ENCODE data around the gene SHC2. TPM values are rescaled to one million over a fixed set of nuclear protein-coding genes. Genes with fewer than 3 reads are reported as not detected.

SHC2 gene
- total and polyA plus RNA-seq, 2 donors (not counting 3 experiments of a cell fraction or from before 2014, with no cell fraction given): 7.5 to 11.8 TPM

- Histone ChIP-seq H3K36me3 (ENCODE audit: control insufficient read depth in 2 of 2, extremely low read depth in 1 of 2, insufficient read depth in 2 of 2, low read length in 2 of 2) (no peaks in the 10 kb centered on the region), H3K79me2 (ENCODE audit: control insufficient read depth, insufficient read depth, low read length) (no peaks in the 10 kb centered on the region), H3K4me3 (replicated peaks in 1 of 3; ENCODE audit: insufficient read depth in 1 of 3, low read depth in 1 of 3, low read length in 3 of 3) (no peak overlapping the region), H2AFZ (ENCODE audit: low read depth, low read length) (no peak overlapping the region), H3K4me1 (ENCODE audit: control insufficient read depth, extremely low read depth, insufficient read depth, low read length) (no peaks in the 10 kb centered on the region), H3K4me2 (ENCODE audit: insufficient read depth, low read length) (no peak overlapping the region), H3K27me3 (ENCODE audit: control insufficient read depth in 2 of 2, insufficient read depth in 2 of 2, low read length in 2 of 2) (no peaks in the 10 kb centered on the region), H3K9ac (replicated peaks; ENCODE audit: extremely low read depth, insufficient read depth, low read length) (no peak overlapping the region), H4K20me1 (replicated peaks; ENCODE audit: control insufficient read depth, extremely low read depth, insufficient read depth, low read length) (no peaks in the 10 kb centered on the region), H3K9me1 (replicated peaks; ENCODE audit: control insufficient read depth, extremely low read depth, insufficient read depth, low read length) (no peaks in the 10 kb centered on the region), H3K9me3 (replicated peaks; ENCODE audit: control insufficient read depth, insufficient read depth, low read length) (no peaks in the 10 kb centered on the region), H3K27ac (ENCODE audit: insufficient read depth, low read depth, low read length) (no peak overlapping the region)
- no peak for TF ChIP-seq POLR2AphosphoS5 (IDR thresholded peaks at IDR 0.05; ENCODE audit: insufficient read depth, low read depth, low read length)
- TF ChIP-seq MAX (IDR thresholded peaks at IDR 0.05; ENCODE audit: insufficient read depth, insufficient read length): no peak
- no peak for TF ChIP-seq POLR2A (IDR thresholded peaks at IDR 0.05; ENCODE audit: low read depth, low read length)
- no peak for TF ChIP-seq GATA2 (IDR thresholded peaks at IDR 0.05; ENCODE audit: insufficient read depth, insufficient read length, low read depth, low read length)
- no peak for TF ChIP-seq EZH2 (IDR thresholded peaks at IDR 0.05; ENCODE audit: borderline replicate concordance, low read depth, low read length, severe bottlenecking)
- no peak for TF ChIP-seq FOS (IDR thresholded peaks at IDR 0.05; ENCODE audit: borderline replicate concordance, insufficient read depth, low read length)
- TF ChIP-seq MYC (IDR thresholded peaks at IDR 0.05; ENCODE audit: low read depth, low read length): no peak
- no peak for TF ChIP-seq JUN (IDR thresholded peaks at IDR 0.05; ENCODE audit: borderline replicate concordance, insufficient read depth, insufficient read length, low read depth)
- TF ChIP-seq CTCF (IDR thresholded peaks at IDR 0.05; ENCODE audit: extremely low read depth in 1 of 2, insufficient read depth in 1 of 2, low read depth in 1 of 2, low read length in 2 of 2): no peak
- intact Hi-C loops (cut with micrococcal nuclease): no loop called here
- dilution Hi-C loops (cut with MboI; ENCODE audit: extremely low pct_ligation_motif_present, low sequenced_read_pairs): no loop called here
- no TSS peak for BruUV-seq (replicated peaks)
- ChIA-PET CTCF (no interaction called here), POLR2A (no interaction called here)
- FAIRE-seq: no peak
- DNase-seq (ENCODE audit: low read depth, low spot score): no peak
These were observed 10.9 kb downstream of the SHC2 start for GRCh38 chr19:449916-450315.

All from endothelial cell of umbilical vein (primary cell).